ENCODE measurements around the gene CHGA. TPM values are rescaled to one million over a fixed set of nuclear protein-coding genes. Genes with fewer than 3 reads are reported as not detected.
A peak's percentile ranks its signal among the peaks of the same experiment; 100 is the strongest.

The CHGA gene
- polyA plus RNA-seq, 12 donors = 0.15 to 330 (median 0.47) TPM; not detected in 6

- DNase-seq = no peak
Measured at GRCh38 chr14:92902726-92903125, 20.2 kb upstream of the CHGA start.

DNA sequence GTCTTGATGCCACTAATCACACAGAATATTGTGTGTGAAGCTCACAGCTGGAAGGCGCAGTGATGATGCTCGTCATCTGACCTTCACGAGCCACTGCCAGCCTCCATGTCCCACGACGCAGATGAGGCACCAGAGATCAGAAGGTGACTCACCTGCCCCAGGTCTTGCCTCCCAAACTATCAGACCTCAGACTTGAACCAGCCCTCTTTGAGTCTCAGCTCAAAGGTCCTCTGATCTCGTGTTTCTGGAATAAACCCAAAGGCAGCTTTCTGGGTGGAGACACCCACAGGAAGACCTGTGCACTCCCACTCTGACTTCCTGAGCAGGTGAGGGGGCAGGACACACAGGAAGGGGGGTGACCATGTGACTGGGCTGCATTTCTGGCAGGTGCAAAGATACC is 19.6 kb upstream of the CHGA start:
- no peak for DNase-seq

GRCh38 chr14:92905667-92906066 is 17.3 kb upstream of the CHGA start:
- no peak for DNase-seq

GRCh38 chr14:92906420-92906819 is 16.5 kb upstream of the CHGA start:
- no peak for DNase-seq

- no peak for DNase-seq
Measured at GRCh38 chr14:92906823-92907222, 16.1 kb upstream of the CHGA start.

DNA sequence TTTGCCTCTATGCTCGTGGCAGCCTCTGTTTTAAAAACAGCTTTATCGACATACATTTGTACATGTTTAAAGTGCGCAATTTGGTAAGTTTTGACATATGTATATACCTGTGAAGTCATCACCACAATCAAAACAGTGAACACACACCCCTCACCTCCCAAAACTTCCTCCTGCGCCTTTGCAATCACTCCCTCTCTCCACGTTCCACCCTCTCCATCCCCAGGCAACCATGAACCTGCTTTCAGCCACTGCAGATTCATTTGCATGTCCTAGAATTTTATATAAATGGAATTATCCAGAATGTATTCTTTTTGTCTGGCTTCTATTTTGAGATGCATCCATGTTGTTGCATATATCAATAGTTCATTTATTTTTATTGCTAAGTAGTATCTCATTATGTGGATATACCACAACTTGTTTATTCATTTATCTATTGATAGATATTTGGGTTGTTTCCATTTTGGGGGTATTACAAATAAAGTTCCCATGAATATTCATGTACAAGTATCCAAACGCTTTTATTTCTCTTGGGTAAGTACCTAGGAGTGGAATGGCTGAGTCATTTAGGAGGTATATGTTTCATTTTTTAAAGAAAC is 15.5 kb upstream of the CHGA start:
- DNase-seq = no peak

DNA sequence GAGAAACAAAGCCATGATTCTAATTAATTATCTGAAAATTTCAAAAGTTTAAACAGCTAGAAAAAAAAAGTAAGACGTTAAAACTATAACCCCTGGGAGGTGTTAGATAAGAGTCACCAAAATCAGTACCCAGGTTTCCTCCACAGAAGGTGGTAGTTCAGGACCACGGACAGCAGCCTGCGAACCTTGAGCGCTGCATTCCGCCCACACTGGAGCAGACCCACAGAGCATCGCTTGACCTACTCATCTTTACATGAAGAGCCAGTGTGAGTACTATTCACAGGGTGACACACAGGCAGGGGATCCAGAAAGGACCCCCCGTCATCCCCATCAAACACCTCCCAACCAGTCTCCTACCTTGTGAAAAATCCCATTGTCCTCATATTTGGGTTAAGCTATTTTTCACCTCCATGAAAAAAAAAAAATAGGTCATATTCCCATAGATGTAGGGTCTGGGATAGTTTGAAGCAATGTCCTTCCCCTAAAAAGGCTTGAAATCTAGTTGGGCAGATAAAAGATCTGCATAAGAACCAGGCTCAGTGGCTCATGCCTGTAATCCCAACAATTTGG is 8.8 kb upstream of the CHGA start:
- no peak for DNase-seq

DNA sequence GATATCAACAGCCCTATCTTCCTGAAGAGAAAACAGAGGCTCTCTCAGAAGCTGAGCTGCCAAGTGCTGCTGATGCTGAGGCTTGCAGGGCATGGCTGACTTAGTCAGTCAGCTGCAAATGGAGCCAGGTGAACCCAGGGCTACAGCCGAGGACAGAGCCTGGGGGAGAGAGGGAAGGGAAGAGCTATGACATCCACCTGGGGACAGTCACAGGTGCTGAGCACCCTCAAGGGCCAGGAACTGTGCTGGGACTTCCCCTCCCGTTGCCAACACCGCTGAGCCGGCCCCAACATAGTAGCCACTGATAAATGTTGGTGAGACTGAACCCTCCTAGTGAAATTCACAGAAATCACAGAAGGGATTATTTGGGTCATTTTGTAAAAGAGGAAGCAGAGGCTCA is 6.7 kb upstream of the CHGA start:
- DNase-seq = no peak

- no peak for DNase-seq
Measured at GRCh38 chr14:92917041-92917940, 5.7 kb upstream of the CHGA start.

DNA sequence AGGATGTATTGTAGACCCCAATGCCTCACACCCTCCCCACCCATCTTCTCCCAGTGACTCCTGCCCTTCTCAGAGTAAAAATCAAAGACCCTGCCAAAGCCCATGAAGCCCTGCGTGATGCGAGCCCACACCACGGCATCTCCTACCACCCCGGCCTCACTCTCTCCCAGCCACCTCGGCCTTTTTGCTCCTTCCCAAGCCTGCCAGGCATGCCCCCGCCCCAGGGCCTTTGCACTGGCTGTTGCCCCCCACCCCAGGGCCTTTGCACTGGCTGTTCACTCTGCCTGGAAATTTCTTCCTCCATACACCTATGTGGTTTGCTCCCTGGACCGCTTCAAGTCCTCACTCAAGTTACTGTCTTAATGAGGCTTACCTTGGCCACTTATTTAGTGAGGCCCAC is 5.0 kb upstream of the CHGA start:
- no peak for DNase-seq

DNA sequence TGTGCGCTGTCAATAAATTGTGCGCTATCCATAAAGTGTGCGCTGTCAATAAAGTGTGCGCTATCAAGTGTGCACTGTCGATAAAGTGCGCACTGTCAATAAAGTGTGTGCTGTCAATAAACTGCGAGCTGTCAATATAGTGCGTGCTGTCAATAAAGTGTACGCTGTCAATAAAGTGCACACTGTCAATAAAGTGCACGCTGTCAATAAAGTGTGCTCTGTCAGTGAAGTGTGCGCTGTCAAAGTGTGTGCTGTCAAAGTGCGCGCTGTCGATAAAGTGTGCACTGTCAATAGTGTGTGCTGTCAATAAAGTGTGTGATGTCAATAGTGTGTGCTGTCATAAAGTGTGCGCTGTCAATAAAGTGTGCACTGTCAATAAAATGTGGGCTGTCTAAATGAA is 2.9 kb upstream of the CHGA start:
- DNase-seq = no peak

DNA sequence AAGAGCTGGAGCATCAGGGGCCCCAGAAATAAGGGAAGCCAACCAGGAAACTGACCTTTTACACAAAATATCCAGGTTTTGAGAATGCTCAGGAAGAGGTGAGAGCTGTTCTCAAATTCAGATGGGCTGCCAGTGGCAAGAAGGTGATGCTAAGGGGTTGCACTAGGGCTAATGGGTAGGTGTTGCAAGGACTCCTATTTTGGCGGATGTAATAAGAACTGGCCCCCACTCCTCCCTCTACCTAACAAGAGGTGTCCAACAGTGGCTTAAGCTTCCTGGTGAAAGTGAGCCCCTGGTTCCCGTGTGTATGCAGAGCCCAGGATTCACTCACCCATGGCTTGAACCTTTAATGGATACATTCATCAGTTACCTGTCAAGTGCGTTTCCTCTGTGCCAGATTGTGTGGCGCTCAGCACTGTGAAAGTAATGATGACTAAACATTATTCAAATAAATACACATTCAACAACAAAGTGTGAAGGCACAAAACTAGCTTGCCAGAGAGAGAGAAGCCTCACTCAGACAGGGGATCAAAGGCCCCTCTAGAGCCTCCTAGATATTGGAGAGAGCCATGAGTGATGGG is 705 bp upstream of the CHGA start:
- no peak for DNase-seq

DNA sequence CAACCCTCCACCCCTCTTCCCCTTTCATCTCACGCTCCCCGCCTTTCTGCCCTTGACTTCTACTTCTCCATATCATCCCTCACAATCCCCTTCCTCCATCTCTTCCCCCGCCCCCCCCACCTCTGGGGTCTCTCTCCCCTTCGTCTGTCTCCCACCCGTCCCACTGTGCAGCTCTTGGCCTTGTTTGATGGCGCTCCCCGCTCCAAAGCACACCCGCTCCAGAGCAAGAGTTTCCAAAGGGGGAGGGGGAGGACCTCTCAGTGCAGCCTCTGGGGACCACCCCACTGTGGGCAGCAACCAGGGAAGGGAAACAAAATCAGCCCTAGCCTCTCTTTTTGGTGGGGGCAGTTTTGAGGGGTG is 774 bp downstream of the CHGA start:
- DNase-seq = no peak

GRCh38 chr14:92924247-92924646 is 1.3 kb downstream of the CHGA start:
- DNase-seq = no peak

- DNase-seq = no peak
Measured at GRCh38 chr14:92925446-92925845, 2.5 kb downstream of the CHGA start.

- no peak for DNase-seq
Measured at GRCh38 chr14:92926180-92926845, 3.4 kb downstream of the CHGA start.

- DNase-seq = peak; percentile 23
Measured at GRCh38 chr14:92926931-92927330, 4.0 kb downstream of the CHGA start.

- DNase-seq = no peak
Measured at GRCh38 chr14:92927349-92928257, 4.7 kb downstream of the CHGA start.

DNA sequence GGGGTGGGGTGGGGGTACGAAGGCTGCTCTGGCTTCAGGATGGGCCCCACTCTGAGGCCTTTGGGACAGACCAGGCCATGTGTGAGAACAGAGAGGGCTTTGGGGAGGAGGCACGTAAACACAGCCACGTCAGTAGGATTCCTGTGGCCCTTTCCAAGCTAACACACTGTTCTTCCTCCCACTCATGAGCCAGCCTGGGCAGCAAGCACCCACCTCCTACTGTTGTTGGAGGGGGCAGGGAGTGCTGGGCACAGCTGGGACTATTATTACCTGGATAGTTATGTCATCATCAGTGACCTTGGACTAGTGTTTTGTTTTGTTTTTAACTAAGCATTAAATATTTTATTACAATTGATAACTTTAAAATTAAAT is 5.3 kb downstream of the CHGA start:
- DNase-seq = no peak

- no peak for DNase-seq
Measured at GRCh38 chr14:92928961-92929688, 6.2 kb downstream of the CHGA start.

Measured in muscle of arm (tissue), 12 donors.